Activated CD8-positive, alpha-beta memory T cell treated with anti-CD3 and anti-CD28 coated beads for 48 hours (primary cell): Measurements from ENCODE around the gene BST1.

Experiments
- DNase-seq, 3 experiments: peaks; one replicate each; pipeline ENCODE4 v3.0.0-alpha.2; 2020; ENCODE audit warnings: low read depth in 2 of 3, low spot score in 2 of 3

BST1 gene

DNA sequence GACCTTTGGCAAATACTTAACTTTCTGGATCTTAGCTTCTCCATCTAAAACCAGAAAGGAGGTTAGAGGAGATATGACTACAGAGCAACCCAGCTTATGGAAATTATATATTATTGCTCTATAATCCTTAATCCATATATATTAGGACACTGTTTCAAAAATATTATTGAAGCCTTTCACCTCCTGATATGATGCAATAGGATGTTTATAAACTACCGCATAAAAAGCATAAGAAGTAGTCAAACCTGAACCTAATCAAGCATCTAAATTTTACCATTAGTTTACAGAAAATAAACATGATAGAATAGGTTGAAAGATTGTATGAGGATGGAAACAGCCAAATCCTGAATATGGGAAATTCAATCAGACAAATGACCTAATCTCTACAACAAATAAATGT lies 26.8 kb upstream of the BST1 start:
- DNase-seq, result no peak

DNA sequence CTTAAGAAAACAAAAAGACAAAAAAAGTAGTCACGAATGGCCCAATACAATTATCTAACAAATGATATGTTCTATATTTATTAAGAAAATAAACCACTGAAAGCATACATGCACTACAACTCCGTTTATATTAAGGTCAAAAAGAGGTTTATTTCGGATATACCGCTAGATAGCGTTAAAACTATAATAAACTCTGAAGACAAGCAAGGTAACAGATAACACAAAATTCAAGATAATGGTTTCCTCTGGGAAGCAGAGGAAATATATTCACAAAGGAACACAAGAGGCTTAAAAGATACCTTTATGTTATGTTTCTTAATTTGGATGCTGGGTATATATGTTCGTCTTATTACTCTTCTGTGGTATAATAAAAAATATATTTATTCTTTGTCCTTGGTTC lies 26.0 kb upstream of the BST1 start:
- no peak for DNase-seq

DNA sequence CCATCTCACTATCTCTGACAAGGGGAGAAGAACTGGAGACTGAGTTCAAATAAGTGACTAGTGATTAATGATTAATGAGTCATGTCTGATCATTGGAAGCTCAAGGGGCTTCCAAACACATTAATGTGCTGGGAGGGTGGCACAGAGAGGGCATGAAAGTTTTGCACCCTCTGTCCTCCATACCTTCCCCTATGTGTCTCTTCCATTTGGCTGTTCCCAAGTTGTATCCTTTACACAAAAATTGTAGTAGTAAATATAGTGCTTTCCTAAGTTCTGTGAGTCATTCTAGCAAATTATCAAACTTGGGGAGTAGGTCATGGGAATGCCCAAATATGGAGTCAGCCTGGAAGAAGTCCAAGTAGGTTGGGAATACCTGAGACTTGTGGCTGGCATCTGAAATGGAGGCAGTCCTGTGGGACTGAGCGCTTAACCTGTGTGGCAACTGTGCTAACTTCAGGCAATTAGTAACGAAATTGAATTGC lies 25.3 kb upstream of the BST1 start:
- DNase-seq, result no peak

DNA sequence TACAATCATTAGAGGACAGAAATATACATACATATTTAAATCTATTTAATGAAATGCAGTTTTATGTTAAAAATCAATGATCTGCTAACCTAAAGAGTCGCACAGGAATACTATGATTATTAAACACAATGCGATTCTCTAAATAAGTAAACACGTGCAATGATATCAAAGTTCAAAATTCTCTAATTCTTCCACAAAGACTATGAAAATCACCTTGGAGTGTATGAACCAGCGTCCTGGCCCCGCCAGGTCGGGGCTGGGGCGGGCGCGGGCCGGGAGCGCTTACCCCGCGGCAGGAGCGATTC lies 21.8 kb upstream of the BST1 start:
- DNase-seq, result no peak

DNA sequence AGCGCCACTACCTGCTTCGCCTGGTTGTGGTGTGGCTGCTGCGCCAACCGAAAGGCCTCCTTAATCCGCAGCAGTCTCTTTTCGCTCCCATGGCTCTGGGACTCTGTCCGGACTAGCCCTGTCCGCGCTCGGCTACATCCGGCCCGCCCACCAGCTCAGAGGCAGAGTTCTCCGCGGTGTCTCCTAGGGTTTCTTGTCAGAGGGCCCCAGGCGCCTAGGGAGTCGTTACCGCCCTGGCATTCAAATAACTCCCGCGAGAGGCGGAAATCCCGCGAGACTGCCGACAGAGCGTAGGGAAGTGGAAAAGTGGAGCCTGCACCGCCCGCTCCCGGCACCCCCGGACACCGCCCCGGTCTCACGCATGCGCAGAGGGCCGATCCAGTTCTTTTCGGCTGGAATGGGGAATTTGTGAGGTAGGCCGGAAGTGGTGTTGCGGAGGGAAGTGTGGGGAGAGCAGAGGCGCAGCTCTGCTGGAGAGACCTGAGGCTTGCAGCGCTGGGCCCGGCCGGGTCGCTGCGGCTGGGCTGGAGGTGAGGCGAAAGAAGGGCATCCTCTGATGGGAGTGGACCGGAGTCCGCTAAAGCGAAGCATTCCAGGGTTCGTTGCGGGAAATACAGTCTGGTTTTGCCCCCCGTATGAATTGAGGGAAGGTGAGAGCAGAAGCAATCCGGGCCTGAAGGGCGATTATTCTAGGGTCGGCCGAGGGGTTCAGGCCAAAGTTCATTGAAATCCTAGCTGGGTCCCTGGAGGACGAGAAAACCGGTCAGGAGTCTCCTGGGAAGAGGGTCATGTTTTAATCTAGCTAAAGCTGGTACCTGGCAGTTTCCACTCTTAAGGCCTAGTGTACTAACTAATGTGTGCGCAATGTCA lies 21.3 kb upstream of the BST1 start, which contains the start of gene FAM200B:
FAM200B (plus strand) TSS at position 456 of the 870 bp plus-strand sequence. CDS start 5,151 bp downstream, outside the sequence.
- peak; percentile 98 to 99 (median 99) for DNase-seq

DNA sequence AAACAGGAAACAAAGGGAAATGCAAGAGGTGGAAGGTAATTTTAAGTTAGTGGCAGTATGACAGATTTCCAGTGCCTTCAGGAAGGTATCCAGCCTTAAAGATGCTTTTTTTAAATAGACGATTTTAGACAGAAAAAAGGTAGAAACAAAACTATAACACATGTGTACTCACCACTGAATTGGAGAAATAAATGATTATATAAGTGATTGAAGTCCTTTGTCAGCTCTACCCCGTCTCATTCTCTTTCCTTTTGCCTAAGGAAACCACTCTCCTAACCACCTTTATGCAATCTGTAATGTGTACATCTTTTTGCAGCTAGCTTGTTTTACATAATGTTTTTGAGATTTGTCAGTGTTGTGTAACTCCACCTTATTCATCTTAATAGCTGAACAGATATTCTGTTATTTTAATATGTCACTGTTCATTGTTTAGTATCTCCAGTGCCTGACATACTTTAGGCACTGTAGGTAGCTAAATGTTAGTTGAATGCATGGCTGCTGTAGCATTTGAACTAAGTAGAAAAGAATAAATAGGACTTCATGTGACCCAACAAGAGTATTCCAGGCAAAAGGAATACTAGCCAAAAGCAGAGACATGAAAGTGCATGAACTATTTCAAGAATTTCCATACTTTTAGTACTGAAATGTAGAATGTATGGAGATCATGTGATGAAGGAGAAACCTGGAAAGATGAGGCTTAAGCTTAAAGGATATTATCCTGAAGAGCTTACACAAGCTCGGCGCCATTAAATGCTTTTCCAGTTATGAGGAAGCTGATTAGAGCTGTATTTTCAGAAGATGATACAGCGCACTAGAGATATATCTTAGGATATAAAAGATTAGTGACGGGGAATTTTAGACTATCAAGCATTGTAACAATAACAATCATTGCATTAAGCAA lies 20.4 kb upstream of the BST1 start:
- DNase-seq, result no peak

DNA sequence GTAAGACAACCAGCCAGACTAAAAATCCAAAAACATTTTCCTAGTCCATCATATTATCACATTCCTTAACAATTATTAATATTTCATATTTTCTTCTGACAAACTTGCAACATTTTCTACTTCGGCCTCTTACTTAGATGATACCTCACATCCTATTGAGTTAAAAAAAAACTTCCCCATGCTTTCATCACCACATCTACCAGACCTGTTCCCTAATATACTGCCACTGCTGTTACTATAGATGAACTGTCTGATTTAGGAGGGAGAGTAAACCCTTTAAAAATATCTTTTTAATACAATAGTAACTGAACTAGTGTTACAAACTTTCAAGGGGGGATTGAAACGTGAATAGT lies 19.7 kb upstream of the BST1 start:
- no peak for DNase-seq

DNA sequence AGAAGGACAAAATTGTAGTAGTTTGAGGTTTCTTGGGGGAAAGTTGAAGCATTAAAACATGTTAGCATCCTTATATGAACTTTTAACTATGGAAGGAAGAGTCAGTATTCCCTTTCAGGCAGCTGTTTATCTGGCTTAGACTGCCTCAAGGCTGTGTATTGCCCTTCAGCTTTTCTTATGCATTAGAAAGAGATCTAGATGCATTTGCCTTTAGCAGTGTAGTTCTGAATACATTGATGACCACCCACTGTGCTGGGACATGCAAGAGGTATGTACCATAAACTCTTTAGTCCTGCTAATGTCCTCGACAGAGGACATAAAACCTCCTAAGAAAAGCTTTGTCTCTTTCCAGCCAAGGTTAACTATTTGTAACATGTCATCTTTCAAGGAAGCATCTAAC lies 18.4 kb upstream of the BST1 start:
- DNase-seq, result no peak

DNA sequence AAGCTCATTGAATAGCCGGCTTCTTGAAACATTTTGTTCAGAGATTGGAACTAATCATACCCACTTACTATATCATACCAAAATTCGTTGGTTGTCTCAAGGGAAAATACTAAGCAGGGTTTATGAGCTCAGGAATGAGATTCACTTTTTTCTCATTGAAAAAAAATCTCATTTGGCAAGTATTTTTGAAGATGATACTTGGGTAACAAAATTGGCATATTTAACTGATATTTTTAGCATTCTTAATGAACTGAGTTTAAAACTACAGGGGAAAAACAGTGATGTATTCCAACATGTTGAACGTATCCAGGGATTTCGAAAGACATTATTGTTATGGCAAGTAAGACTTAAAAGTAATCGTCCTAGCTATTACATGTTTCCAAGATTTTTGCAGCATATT lies 14.8 kb upstream of the BST1 start:
- DNase-seq, result no peak

DNA sequence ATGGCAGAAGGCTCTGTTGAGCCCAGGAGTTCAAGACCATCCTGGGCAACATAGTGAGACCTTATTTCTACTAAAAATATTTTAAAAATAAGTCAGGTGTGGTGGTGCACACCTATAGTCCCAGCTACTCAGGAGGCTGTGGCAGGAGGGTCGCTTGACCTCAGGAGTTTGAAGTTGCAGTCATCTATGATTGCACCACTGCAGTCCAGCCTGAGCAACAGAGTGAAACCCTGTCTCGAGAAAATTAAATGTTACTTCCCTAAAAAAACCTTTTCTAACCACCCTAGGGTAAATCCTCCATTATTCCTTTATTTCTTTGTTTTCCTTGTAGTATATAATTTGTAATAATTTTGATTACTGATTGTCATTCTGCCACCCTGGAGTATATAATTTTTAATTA lies 13.3 kb upstream of the BST1 start:
- no peak for DNase-seq

DNA sequence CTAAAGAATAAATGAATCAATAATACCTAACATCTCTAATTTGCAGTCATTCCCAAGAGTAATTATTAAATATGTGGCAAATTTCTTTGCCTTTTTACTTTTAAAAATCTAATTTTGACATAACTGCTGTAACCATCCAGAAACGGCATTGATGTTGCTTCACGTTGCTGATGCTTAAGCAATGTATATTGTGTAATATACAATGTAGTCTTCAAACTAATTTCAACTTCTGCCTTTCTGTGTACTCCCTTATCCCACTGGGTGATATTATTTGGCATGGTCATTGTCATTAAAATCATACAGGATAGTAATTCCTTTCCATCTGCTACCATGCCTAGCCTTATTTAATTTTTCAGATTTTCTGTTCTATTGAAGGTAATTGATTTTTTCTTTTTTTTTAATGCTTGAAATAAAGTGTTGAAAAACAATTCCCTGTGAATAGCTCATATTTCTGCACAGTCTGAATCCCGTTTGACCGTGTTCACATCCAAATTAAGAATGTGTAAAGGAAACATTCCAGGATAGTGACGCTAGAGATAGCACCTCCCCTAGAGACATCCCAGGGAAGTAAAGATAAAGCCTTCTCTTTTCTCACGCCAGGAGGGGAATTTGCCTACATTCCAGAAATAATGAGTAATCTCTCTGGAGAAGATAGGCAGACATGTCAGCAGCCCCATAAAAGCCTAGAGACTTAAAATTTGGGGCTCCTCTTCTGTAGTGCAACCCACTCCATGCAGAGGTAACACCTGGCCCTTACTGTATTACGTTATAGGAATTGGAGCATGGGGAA lies 12.7 kb upstream of the BST1 start:
- no peak for DNase-seq

DNA sequence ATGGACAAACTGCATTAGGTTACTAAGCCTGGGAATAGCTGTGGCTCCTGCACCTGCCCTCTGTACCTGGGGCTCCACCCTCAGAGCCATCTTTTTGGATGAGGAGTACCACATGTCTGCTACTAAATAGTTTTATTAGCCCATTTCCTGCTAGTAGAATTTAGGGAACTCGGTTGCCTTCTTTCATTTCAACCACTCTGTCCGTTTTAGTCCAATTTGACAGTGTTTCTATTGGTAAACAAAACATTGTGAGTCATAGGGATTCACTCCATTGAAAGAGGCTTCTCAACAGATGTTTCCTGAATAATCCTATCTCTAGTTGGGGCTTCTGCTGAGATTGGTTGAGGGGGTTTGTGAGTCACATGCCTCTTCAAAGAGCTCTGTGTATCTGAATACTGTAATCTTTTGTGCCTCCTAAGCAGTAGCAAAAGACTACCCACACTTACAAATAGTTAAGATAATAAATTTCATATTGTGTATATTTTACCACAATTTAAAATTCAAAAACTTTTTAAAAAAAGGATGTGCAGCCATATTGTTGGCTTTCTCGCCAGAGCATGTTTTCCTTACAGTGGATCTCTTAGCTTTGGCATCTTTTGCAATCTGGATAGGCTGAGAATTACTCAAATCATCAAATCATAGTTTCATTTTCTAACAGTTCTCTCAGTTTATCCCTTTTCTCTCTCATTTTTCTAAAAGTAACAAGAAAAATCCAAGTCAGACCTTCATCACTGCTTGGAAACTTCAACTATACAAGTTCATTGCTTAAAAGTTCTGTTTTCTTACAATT lies 11.3 kb upstream of the BST1 start:
- DNase-seq, result no peak

DNA sequence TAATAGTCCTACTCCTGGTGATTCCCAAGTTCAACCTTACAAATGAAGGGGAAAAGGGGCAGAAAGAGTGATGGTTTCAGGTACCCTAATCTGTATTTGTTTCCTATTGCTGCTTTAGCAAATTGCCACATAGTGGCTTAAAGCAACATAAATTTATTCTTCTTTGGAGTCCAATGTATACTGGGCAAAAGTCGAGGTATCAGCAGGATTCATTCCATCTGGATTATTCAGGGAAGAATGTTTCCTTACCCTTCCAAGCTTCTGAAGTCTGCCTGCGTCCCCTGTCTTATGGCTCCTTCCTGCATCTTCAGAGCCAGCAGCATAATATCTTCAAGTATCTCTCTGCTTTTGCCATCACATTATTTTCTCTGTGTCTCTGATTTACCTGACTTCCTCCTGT lies 10.3 kb upstream of the BST1 start:
- no peak for DNase-seq

DNA sequence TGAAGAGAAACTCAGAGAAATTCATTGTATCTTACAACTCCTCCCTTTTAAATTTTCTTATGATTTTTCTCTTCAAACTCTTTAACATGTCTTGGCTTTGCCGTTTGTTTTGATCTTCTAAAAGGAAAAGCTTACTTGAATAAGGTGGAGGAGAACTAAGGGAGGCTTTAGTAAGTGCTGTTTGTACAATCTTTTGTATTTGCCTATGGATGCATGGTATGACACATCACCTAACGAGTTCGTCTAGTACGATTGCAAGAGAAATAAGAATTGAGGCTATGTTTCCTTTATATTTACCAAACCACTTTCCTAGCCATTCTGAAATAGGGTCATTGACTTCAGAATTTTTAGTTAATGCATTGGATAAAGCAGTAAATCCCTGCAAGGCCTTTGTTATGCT lies 8.4 kb upstream of the BST1 start:
- no peak for DNase-seq

DNA sequence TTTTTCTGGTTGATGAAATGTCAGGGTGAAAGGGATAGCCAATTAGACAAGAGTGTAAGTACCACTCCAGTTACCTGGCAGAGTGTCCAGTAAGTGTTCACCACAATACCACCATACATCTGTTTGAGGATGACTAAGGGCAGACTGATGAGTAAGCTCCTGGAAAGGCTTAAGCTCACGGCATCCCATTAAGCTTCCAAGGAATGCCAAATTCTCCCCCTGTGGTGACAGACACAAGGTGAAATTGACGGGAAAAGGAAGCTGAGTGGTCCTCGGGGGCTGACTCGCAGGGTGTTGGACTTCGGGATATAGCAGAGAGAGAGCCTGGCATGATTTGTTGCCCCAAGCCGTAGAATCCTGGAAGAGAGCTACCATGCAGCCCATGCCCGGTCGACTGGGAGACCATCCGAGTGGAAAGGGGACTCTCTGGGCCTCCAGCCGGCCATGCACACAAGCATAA lies 7.6 kb upstream of the BST1 start:
- no peak for DNase-seq

DNA sequence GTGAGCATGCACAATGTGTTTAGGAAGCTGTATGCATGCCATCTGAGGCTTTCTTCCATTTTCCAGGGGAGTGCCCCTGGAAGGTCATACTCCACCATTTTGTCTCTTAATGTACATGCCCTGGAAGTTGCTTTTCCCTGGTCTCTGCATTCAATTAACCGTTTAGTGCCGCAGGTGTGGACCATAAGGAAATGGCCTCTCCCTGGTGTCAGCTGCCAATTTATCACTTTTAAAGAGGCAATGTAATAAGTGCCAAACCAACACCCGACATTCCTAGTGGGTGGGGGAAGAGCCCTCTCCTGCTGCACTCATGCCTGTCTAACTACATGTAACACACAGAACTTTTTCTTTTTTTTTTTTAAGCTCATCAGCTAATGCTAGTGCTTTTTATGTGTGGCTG lies 7.1 kb upstream of the BST1 start:
- DNase-seq, result no peak

DNA sequence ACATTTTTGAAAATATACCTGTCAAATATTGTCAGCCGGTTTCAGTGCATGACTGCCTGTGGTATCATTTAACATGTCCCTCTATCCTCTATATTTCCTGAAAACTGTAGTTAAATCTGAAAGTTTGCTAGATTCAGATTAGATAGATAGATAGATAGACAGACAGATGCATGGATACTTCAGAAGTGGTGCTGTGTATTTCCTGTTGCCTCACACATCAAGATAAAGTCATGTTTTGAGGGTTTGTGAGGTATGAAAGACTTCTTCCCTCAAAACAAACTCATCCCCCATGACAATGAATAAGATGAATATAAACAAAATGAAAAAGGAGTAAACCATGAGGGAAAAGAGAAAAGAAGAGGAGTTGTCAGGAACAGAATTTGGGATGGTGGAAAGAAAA lies 6.0 kb upstream of the BST1 start:
- DNase-seq, result no peak

DNA sequence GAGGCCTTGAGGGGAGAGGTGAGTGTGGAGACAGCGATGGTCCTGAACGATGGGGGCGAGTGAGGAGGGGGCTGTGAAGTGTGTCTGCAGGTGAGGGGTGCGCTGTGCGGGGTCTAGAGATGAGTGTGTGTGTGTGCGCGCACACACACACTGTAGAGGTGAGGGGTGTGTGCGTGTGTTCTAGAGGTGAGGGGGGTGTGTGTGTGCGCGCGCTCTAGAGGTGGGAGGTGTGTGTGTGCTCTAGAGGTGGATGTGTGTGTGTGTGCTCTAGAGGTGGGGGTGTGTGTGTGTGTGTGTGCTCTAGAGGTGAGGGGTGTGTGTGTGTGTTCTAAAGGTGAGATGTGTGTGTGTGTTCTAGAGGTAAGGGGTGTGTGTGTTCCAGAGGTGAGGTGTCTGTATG lies 574 bp downstream of the BST1 start:
- no peak for DNase-seq

DNA sequence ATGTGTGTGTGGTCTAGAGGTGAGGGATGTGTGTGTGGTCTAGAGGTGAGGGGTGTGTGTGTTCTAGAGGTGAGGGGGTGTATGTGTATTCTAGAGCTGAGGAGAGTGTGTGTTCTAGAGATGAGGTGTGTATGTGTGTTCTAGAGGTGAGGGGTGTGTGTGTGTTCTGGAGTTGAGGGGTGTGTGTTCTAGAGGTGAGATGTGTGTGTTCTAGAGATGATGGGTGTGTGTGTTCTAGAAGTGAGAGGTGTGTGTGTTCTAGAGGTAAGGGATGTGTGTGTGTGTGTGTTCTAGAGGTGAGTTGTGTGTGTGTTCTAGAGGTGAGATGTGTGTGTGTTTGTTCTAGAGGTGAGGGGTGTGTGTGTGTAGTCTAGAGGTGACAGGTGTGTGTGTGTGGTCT lies 1.3 kb downstream of the BST1 start:
- no peak for DNase-seq

DNA sequence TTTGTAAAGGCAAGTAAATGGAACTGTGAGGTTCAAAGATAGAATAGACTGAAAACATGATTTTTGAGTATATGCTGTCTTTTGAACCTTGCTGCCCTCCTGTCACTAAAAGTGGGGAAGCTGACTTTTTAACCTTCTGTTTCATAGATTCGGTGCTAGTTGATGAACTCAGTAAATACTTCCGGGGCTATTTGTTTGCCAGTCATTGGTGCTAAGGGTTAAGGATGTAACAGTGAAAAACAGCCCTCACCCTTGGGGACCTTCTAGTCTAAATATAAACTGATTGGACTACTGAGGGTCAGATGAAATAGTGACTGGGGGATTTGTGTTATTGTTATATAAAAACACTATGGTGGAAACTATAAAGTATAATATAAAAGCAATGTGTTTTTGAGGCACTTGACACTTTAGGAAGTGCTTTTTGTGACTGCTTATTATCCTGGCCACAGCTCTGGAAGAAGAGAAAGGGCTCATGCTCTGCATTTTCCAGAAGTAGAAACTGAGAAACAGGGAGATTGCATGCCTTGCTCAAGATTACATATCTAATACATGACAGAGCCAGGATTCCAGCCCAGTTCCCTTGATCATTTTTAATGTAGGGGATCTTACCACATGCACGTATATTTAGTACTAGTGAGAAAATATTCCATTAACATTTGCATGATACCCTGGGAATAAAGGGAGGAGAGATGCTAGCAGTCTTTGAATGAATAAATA lies 3.9 kb downstream of the BST1 start:
- no peak for DNase-seq
